Right hindlimb (tissue), 1 donor: ENCODE measurements around the gene BEGAIN.

Experiments
- DNase-seq: peaks from one replicate; pipeline ENCODE4 v3.0.0-alpha.2; 2018

BEGAIN gene

GRCh38 chr14:100548295-100548655, 38.9 kb downstream of the BEGAIN start:
- DNase-seq, result no peak

GRCh38 chr14:100547633-100548294, 39.5 kb downstream of the BEGAIN start:
- DNase-seq, result no peak

GRCh38 chr14:100546051-100546443, 41.2 kb downstream of the BEGAIN start:
- no peak for DNase-seq

GRCh38 chr14:100545359-100545758, 41.9 kb downstream of the BEGAIN start:
- DNase-seq, result no peak

- no peak for DNase-seq
These were observed 42.6 kb downstream of the BEGAIN start for GRCh38 chr14:100544506-100545141.

- DNase-seq, result no peak
These were observed 43.5 kb downstream of the BEGAIN start for GRCh38 chr14:100543471-100544455.

GRCh38 chr14:100542619-100543205, 44.5 kb downstream of the BEGAIN start:
- DNase-seq, result no peak

- no peak for DNase-seq
These were observed 45.3 kb downstream of the BEGAIN start for GRCh38 chr14:100541621-100542560.

- DNase-seq, result no peak
These were observed 46.1 kb downstream of the BEGAIN start for GRCh38 chr14:100540926-100541620.

GRCh38 chr14:100540141-100540925, 46.9 kb downstream of the BEGAIN start:
- no peak for DNase-seq

- no peak for DNase-seq
These were observed 47.5 kb downstream of the BEGAIN start for GRCh38 chr14:100539766-100540140.

GRCh38 chr14:100539003-100539660, 48.1 kb downstream of the BEGAIN start:
- DNase-seq, result peak; percentile 21

GRCh38 chr14:100538351-100539002, 48.7 kb downstream of the BEGAIN start:
- DNase-seq, result peak; percentile 18

GRCh38 chr14:100537446-100538350, 49.5 kb downstream of the BEGAIN start:
- peak; percentile 49 for DNase-seq

- peak; percentile 16 for DNase-seq
These were observed 50.3 kb downstream of the BEGAIN start for GRCh38 chr14:100536721-100537445.

- DNase-seq, result peak; percentile 15
These were observed 51.1 kb downstream of the BEGAIN start for GRCh38 chr14:100536121-100536510.

GRCh38 chr14:100535287-100536120, 51.7 kb downstream of the BEGAIN start:
- peak; percentile 12 for DNase-seq
